Measurements from ENCODE around the gene DRAM2.

GRCh38 chr1:111139324-111139955 is 453 bp downstream of the DRAM2 start:
- TF ChIP-seq CTCF (IDR thresholded peaks at IDR 0.05; ENCODE audit: poor library complexity) (no peak), EZH2 (IDR thresholded peaks at IDR 0.05; ENCODE audit: borderline replicate concordance) (no peak)
